Right lung (tissue), 10 donors: ENCODE data around the gene RAPSN. TPM values are rescaled to one million over a fixed set of nuclear protein-coding genes. Genes with fewer than 3 reads are reported as not detected.

Source experiments
- DNase-seq, 2 donors: peaks; one replicate each; pipeline ENCODE4 v3.0.0-alpha.2; 2013
- long read RNA-seq, 8 donors: transcript quantifications; one replicate each; lab custom pipeline, GENCODE V29; 2026
- polyA plus RNA-seq, 5 donors: library from polyadenylated mRNA; unstranded; fragments of 120-200 nt; gene quantifications; one replicate each; pipeline versions ENCODE4 v1.2.1 to v1.2.3, GENCODE V29; 2013; ENCODE audit warnings: inconsistent platforms in 1 of 5, low replicate concordance in 1 of 5; ENCODE audit not compliant: insufficient read length in 5 of 5, insufficient read depth in 1 of 5

Gene RAPSN
- polyA plus RNA-seq = 1 to 10 TPM in 1 of 5 donors, under 1 TPM in 4; 0.29 to 5.1 (median 0.37) TPM
- long read RNA-seq, donor 1 = 0 reads
- long read RNA-seq, donor 2 = 0 reads
- long read RNA-seq, donor 3 = 0 reads
- long read RNA-seq, donor 4 = 0 reads
- long read RNA-seq, donor 5 = 0 reads
- long read RNA-seq, donor 6, partial matches to known transcripts = 0 of 1 reads
- long read RNA-seq, donor 6, other reads (novel, unspliced or antisense) = 0 of 1 reads
- long read RNA-seq, donor 7, partial matches to known transcripts = 0 of 2 reads
- long read RNA-seq, donor 7, other reads (novel, unspliced or antisense) = 0 of 2 reads
- long read RNA-seq, donor 8 = 0 reads

DNA sequence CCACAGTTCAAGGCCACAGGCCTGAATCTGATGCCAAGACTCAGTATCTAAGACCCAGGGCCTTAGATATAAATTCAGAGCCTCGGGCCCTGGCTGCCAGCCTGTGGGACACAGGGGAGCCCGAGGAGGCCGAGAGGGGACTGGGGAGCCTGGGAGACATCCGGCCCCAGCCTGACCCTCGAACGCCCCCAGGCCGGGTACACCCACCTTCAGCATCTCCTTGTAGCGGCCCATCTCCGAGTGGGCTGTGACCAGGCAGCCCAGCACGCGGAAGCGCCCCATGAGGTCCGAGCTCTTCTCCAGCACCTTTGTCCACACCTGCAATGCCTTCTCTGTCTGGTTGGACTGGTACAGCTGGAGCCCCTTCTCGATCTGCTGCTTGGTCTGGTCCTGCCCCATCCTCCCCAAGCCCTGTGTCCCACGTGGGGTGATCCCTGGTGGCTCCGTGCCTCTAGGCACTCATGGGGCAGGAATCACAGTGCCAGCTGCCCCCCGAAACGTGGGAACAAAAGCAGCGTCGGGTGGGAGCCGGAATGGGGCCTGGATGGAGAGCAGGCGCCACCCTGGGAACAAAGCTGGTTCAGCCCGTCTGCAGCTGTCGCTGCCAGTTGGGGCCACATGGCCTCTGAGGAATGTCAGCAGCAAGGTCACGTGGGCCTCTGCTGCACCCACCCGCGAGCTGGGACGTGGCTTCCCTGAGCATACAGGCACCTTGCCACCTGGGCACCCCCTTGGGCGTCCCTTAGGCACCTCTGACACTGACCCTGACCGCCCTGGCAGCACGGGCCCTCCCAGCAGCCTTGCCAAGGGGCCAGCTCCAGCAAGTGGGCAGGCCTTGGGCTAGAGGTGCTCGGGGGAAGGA, at the start of gene RAPSN:
Gene RAPSN (minus strand): TSS at position 571 of the 862 bp plus-strand sequence. CDS start 172 bp downstream, at position 399.
- DNase-seq = no peak

- DNase-seq = no peak
These were observed 49.2 kb upstream of the RAPSN start for GRCh38 chr11:47498149-47498548.

DNA sequence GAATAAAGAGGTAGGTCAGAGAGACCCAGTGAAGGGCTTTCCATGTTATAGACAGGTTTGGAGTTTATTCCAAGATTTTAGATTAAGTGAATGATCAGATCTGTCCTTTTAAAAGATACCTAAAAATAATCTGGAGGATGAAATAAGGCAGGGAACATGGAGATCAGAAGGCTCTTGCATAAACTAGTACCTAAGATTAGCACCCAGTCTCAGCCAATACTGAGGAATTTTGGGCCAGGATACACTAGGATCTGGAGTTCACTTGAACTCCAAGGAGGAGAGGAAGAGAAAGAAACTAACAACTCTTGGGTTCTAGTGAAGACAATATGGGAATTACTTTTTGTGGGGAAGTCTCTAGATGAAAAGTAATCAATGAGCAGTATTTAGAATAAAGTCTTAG, 47.9 kb upstream of the RAPSN start:
- no peak for DNase-seq

GRCh38 chr11:47495856-47496217, 46.9 kb upstream of the RAPSN start:
- DNase-seq = no peak

GRCh38 chr11:47495011-47495855, 46.3 kb upstream of the RAPSN start:
- no peak for DNase-seq

DNA sequence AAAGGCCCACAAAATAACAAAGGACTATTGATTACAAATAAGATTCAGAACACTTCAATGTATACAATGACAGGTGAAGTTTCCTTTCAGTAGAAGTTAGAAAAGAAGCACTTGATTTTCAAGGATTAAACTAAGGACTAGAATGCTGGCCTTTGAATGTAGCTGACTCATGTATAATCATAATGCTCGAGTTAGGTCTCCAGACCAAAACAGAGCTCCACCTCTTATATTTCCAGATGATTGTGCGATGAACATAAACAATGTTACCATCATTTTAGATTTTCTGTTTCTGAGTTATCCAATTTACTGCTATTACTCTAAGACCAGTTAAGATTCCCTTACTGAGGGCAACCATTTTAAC, 40.4 kb upstream of the RAPSN start:
- DNase-seq = no peak

- no peak for DNase-seq
These were observed 39.9 kb upstream of the RAPSN start for GRCh38 chr11:47488674-47489394.

DNA sequence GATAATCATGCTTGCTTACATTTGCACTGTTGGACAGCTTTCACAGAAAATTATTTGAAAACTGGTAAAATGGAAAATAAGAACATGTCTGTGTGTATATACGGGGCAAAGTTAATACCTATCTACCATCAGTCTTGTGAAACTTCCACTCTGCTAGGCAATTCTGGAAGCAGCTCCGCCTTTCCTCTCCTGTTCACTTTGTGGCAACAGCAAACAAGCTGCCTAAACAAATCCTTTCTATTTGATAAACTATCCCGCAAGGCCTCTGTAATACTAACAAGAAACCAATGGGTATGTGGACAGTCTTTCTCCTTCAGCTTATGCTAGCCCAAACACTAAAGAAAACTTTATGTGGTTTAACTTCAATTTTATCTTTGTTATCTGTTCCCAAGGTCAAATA, 39.2 kb upstream of the RAPSN start:
- no peak for DNase-seq

GRCh38 chr11:47487421-47487820, 38.5 kb upstream of the RAPSN start:
- no peak for DNase-seq

DNA sequence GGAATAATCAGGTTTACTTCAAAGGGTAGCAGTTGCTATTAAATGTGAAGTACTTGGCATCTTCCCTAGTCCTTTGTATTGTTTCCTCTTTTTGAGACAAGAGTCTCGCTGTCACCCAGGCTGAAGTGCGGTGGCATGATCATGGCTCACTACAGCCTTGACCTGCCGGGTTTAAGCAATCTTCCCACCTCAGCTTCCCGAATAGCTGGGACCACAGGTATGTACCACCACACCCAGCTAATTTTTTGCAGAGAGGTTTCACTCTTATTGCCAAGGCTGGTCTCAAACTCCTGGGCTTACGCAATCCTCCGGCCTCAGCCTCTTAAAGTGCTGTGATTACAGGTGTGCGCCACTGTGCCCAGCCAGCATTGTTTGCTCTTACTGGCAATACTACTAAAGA, 36.2 kb upstream of the RAPSN start:
- DNase-seq = no peak

GRCh38 chr11:47483457-47483856, 34.5 kb upstream of the RAPSN start:
- no peak for DNase-seq

GRCh38 chr11:47480762-47481161, 31.8 kb upstream of the RAPSN start:
- DNase-seq = no peak

GRCh38 chr11:47478651-47479329, 29.9 kb upstream of the RAPSN start:
- no peak for DNase-seq

DNA sequence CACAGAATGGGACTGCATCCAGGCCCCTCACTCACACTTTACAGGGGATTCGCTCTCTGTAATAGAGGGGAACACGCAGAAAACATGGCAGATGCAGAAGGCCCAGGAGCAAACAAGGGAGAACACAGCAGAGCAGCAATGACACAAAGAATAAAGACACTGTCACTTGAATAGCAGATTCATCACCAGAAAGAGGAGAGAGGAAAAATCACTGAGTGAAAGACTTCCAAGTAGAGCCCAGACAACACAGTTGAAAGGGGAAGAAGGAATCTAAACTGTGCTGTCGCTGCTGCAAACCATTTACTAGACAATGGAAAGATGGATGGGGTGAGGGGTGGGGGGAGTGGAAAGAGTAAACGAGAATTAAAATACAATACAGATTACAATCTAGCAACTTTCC, 28.8 kb upstream of the RAPSN start:
- no peak for DNase-seq

- DNase-seq = no peak
These were observed 28.4 kb upstream of the RAPSN start for GRCh38 chr11:47477323-47477722.

GRCh38 chr11:47470671-47471070, 21.7 kb upstream of the RAPSN start:
- DNase-seq = no peak

DNA sequence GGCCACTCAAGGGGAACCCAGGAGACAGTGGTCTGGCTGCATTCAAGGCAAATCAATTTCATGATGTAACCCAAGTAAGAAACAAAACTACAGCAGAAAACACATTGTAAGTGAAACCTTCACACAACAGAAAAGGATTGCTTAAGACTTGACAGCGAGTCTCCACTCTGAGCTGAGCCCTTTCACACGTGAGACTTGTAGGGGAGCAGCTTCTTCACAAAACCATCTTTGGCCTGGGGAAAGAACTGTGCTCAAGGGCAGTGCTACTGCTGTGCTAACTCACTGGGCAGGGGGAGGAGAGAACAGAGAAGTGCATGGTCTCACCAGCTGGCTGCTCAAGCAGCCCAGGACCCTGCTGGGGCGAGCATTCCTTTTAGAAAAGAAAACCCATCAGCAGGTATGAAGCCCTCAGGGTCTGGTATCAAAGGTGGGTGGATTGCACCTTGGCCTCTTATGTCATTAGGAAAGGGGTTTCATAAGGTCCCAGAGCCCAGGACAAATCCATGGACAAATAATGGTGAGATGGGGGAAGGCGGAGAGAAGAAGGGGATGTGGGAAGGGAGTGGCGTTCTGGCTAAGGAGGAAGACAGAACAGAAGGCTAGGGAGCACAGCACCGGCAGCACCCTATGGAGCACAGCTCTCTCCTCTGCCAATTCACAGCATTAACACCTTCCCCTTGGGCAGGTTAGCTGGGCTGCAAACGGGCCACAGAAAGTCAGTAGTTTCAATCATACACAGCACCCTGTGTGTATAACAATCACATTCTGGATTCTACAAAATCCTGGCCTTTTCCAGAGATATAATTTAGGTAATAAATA, 20.6 kb upstream of the RAPSN start:
- no peak for DNase-seq

GRCh38 chr11:47468598-47469214, 19.8 kb upstream of the RAPSN start:
- peak in 1 of 2 donors; percentile 6 for DNase-seq

DNA sequence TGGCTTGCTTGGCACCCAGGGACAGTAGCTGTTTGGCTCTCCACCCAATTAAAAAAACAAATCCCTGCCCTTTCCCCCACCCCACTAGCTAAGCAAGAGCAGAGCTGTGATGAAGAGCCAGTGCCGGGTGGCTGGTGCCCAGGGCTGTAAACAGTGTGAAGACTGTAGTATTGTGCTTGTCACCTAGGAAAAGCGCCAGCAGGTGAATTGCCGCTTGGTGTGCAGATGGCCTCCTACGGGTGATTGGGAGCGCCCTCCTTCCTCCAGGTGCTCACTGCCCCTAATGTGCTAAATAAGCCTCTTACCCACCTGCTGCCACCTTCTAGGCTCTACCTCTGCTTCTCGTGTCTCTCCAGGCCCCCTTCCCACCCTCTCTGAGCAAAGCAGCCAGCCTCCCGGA, 18.4 kb upstream of the RAPSN start:
- DNase-seq = no peak
